ENCODE measurements around the gene RHPN2.
A peak's percentile ranks its signal among the peaks of the same experiment; 100 is the strongest.

RHPN2 gene

DNA sequence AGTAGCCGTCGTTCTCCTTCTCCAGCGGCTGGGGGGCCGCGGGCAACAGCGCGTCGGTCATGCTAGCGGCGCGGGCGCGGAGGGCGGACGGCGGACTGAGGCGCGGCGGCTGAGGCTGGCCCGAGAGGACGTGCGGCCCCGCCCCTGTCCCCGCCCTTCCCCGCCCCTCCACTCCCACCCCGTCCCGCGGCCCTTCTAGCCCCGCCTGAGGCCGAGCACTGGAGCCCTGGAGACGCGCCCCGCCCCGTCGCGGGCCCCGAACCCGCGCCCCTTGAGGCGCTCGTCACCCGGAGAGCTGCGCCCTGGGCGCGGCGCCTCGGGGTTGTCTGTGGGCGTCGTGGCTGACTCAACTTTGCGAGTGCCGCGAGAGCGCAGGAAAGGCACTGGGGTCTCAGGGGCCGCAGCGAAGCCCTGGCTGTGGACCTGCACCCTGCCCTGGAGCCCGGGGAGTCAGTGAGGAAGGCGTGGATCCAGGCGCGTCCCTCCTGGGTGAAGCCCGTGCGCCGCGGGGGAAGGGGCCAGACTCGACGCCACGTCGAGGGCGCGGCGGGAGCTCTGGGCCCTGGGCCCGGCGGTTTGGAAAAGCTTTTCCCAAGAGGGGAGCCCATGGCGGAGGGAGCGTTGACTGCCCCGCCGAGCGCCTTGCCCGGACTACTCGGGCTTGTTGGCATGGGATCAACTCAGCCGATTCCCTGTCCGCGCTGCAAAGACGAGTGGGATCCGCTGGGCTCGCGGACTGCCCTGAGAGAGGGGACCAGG lies at the start of gene RHPN2:
Gene RHPN2, minus strand, starts transcription at position 97 of the 759 bp plus-strand sequence. Its CDS starts 36 bp downstream, at position 61.
- Mint-ChIP-seq H3K27ac (no peak within 1 kb of the TSS), H3K4me3 (peak within 1 kb of the TSS; percentile 64), H3K9me3 (no peaks in the 10 kb centered on the region), H3K36me3 (no peaks in the 10 kb centered on the region), H3K4me1 (no peaks in the 10 kb centered on the region)
- peak; percentile 32 to 65 for DNase-seq (ENCODE audit: low spot score in 2 of 2)
- ATAC-seq: peak; percentile 90

DNA sequence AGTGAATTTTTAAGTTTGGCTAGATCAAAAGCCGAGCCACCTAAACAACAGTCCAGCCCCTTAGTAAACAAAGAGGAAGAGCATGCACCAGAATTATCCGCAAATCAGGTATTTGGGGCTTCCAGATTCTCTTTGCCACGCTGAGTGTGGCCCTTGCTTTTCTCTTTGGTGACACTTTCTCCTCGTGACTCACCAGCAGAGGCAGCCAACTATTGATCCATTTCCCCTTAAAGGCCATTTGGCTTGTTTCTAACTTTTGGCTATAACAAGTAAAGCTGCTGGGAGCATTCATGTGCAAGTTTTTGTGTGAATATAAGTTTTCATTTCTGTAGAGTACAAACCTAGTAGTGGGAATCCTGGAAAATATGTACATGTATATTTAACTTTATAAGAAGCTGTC lies 49.6 kb upstream of the RHPN2 start:
- Mint-ChIP-seq H3K27ac (no peak overlapping the region), H3K9me3 (no peaks in the 10 kb centered on the region), H3K36me3 (peaks cover 98% of the 10 kb centered on the region), H3K4me3 (no peak overlapping the region), H3K4me1 (no peaks in the 10 kb centered on the region)
- DNase-seq (ENCODE audit: low spot score in 2 of 2) (no peak), ATAC-seq (no peak)

DNA sequence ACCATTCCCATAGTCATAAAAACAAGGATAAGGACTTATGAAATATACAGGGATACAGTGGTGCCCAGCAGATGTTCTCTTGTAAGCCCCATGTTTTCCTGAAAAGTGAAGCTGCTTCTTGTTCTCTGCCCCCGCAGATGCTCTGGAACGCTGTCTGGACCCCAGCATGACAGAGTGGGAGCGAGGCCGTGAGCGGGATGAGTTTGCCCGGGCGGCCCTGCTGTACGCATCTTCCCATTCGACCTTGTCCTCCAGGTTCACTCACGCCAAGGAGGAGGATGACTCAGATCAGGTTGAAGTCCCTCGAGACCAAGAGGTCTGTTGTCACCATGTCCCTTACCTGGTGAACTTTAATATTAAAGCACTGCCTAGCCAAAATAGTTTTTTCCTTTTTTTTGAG lies 46.9 kb upstream of the RHPN2 start:
- H3K4me3 Mint-ChIP-seq: no peak overlapping the region
- ATAC-seq (no peak), DNase-seq (ENCODE audit: low spot score in 2 of 2) (no peak)
- H3K36me3 Mint-ChIP-seq: peaks cover 98% of the 10 kb centered on the region
- H3K27ac Mint-ChIP-seq: no peak overlapping the region
- H3K4me1 Mint-ChIP-seq: no peaks in the 10 kb centered on the region
- no peaks in the 10 kb centered on the region for H3K9me3 Mint-ChIP-seq

DNA sequence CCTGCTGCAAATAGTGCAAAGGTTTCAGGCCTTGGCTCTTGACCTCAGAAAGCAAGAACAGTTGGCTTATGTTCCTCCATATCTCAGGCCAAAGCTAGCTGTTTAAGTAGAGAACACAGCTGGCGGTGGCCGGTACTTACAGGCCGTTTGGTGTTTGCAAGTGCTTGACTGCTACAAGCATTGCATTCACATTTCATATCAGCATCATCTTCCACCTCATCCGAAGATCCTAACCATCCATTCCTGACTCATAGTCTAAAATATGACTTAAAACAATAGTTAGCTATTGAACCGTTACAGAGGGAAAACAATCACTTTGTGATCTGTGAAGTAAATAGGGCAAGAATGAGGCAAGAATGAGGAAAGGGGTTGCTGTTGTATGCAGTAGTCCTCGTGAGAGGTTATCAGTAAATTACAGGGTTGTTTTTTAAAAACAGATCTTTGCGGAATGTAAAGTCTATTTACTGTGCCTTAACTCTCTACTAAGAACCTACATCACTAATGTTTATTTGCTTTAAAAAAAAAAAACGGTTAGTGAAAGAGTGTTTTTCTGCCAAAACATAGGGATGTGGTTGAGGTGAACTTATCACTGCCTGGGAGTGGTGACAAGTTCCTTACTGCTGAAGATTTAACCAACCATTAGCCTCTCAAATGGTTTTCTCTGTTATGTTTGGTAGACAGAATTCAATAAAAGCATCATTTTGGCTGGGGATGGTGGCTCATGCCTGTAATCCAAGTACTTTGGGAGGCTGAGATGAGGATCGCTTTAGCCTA lies 45.6 kb upstream of the RHPN2 start:
- H3K4me1 Mint-ChIP-seq: no peaks in the 10 kb centered on the region

DNA sequence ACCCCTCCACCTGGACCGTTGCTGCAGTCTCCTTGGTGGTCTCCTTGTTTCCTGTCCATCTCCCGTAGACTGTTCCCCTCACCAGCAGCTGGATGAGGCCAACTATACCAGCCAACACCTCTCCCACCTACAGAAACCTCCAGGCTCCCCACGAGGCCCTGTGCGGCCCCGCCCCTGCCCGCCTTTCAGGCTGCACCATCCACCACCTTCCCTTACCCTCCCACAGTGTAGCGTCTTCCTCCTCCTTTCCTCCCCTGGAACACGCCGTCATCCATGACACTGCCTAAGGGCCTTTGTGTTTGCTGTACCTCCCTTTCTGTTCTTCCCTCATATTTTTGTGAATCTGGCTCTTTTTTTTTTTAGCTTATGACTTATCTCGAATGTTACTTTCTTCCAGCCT lies 43.5 kb upstream of the RHPN2 start:
- DNase-seq (ENCODE audit: low spot score in 2 of 2): no peak
- Mint-ChIP-seq H3K36me3 (peaks cover 98% of the 10 kb centered on the region), H3K4me1 (no peaks in the 10 kb centered on the region), H3K9me3 (no peaks in the 10 kb centered on the region), H3K27ac (no peak overlapping the region), H3K4me3 (no peak overlapping the region)
- no peak for ATAC-seq

More for the DNA sequence above, 45.6 kb upstream of the RHPN2 start:
- H3K9me3 Mint-ChIP-seq: no peaks in the 10 kb centered on the region
- H3K36me3 Mint-ChIP-seq: peaks cover 98% of the 10 kb centered on the region
- no peak overlapping the region for H3K4me3 Mint-ChIP-seq
- H3K27ac Mint-ChIP-seq: no peak overlapping the region
- DNase-seq (ENCODE audit: low spot score in 2 of 2) (no peak), ATAC-seq (no peak)

DNA sequence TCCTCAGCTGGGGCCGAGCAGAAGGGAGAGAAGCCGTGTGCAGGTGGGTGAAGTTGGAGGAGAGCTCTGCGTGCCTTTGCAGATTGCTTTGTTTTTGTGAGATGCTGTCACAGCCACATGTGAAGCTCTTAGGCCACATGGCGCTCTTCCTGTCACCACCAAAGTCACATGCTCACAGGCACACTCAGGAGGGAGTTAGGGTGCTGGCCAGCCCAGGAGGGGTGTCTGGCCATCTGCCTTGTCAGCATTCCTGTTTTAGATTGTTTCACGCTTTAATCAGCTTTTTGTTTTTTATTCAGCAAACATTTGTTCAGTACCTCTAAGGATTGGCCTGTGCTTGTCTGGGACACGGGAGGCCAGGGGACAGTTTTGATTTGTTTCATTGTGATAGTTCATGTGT lies 38.2 kb upstream of the RHPN2 start:
- Mint-ChIP-seq H3K9me3 (no peaks in the 10 kb centered on the region), H3K4me1 (no peaks in the 10 kb centered on the region), H3K27ac (no peak overlapping the region), H3K4me3 (no peak overlapping the region), H3K36me3 (peaks cover 100% of the 10 kb centered on the region)
- ATAC-seq (no peak), DNase-seq (ENCODE audit: low spot score in 2 of 2) (no peak)

DNA sequence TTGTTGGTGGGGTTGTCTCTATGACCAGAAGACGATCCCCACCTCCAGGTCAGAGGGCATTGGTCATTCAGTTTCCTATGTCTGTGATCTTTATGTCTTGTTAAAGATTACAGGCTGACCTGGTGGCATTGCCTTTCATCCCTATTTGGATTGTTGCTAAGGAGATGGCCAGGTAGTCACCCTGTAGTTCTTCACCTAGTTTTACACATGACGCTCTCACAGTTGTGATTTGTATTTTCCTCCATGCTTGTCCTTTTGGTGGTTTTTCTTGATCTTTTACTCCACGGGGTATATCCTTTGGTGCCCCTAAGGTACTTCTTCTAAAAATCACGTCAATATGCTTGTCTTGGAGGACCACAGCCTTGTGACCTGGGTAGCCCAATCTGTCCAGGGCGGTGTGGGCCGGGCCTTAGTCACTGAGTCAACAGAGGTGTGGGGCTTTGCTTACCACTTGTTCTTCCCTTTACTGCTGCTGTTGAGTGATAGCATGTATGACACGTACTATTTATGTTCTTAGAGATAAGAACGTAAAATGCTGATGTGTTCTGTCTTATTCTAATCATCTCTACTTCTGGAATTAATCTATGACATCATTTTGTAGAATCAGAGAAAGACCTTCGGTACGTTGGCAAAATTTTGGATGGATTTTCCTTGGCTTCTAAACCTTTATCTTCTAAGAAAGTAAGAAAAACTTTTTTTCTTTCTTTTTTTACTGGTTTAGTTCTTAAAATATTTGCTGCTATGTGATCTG lies 36.4 kb upstream of the RHPN2 start:
- DNase-seq (ENCODE audit: low spot score in 2 of 2) (no peak), ATAC-seq (no peak)
- Mint-ChIP-seq H3K4me1 (no peaks in the 10 kb centered on the region), H3K4me3 (no peak overlapping the region), H3K27ac (no peak overlapping the region), H3K9me3 (no peaks in the 10 kb centered on the region), H3K36me3 (peaks cover 100% of the 10 kb centered on the region)

DNA sequence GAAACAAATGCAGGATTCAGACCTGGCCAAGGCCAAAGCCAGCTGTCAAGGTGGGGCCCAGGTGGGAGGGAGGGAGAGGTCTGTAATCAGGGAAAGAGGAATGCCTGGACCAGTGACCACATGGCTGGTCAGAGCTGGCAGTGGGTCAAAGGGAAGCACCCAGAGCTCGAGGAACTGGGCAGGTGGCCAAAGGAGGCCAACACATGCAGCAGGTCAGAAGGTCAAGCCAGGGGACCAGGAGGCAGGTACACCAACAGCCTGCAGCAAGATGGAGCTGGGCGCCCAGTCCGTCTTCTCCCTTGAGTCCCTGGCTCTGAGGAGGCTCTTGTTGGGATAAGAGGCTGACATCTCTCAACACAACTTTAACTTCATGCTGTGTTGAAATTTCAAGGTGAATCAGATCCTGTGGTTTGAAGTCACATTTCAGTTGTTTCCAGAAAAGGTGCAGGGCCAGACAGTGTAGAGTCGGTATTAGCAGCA lies 33.4 kb upstream of the RHPN2 start:
- no peak overlapping the region for H3K4me3 Mint-ChIP-seq
- DNase-seq (ENCODE audit: low spot score in 2 of 2) (no peak), ATAC-seq (no peak)
- H3K4me1 Mint-ChIP-seq: no peaks in the 10 kb centered on the region
- H3K27ac Mint-ChIP-seq: peak overlapping the region; percentile 18
- H3K36me3 Mint-ChIP-seq: peaks cover 100% of the 10 kb centered on the region
- H3K9me3 Mint-ChIP-seq: no peaks in the 10 kb centered on the region

DNA sequence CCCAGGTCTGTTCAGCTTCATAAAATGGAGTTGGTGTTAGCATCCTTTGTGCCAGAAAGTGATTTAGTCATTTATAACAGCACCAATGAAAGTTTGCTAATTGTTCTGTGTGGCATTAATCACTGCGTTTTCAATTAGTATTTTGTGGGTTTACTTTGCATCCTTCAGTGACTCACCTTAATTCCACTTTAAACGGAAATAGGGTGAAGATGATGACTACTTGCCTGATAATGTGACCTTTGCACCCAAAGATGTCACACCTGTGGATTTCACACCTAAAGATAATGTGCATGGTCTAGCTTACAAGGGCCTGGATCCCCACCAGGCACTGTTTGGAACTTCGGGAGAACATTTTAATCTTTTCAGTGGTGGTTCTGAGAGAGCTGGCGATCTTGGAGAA lies 31.3 kb upstream of the RHPN2 start:
- peak; percentile 28 for ATAC-seq
- H3K27ac Mint-ChIP-seq: peak overlapping the region; percentile 17
- no peak overlapping the region for H3K4me3 Mint-ChIP-seq
- no peaks in the 10 kb centered on the region for H3K4me1 Mint-ChIP-seq
- H3K36me3 Mint-ChIP-seq: peaks cover 98% of the 10 kb centered on the region
- no peaks in the 10 kb centered on the region for H3K9me3 Mint-ChIP-seq
- DNase-seq (ENCODE audit: low spot score in 2 of 2): no peak

DNA sequence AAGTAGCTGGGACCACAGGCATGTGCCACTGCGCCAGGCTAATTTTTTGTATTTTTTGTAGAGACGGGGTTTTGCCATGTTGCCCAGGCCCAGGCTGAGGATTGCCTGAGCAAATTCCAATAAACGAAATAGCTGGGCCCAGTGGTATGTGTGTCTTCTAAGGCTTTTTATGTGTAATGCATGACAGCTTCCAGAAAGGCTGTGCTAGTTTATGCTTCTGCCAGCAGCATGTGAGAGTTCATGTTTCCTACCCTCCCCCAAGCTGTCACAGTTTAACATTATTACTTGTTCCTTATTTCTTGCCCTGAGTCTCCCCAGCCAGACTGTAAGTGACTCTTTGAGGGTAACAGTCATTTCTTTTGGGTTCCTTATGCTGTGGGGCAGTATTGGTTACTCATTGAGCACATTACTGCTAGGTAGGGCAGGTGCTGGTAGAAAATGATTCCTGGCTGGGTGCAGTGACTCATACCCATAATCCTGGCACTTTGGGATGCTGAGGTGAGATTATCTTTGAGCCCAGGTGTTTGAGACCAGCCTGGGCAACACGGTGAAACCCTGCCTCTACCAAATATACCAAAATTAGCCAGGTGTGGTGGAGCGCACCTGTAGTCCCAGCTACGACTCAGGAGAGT lies 29.9 kb upstream of the RHPN2 start:
- ATAC-seq (no peak), DNase-seq (ENCODE audit: low spot score in 2 of 2) (no peak)
- Mint-ChIP-seq H3K27ac (no peak overlapping the region), H3K4me3 (no peak overlapping the region), H3K4me1 (no peaks in the 10 kb centered on the region), H3K36me3 (peaks cover 98% of the 10 kb centered on the region), H3K9me3 (no peaks in the 10 kb centered on the region)

DNA sequence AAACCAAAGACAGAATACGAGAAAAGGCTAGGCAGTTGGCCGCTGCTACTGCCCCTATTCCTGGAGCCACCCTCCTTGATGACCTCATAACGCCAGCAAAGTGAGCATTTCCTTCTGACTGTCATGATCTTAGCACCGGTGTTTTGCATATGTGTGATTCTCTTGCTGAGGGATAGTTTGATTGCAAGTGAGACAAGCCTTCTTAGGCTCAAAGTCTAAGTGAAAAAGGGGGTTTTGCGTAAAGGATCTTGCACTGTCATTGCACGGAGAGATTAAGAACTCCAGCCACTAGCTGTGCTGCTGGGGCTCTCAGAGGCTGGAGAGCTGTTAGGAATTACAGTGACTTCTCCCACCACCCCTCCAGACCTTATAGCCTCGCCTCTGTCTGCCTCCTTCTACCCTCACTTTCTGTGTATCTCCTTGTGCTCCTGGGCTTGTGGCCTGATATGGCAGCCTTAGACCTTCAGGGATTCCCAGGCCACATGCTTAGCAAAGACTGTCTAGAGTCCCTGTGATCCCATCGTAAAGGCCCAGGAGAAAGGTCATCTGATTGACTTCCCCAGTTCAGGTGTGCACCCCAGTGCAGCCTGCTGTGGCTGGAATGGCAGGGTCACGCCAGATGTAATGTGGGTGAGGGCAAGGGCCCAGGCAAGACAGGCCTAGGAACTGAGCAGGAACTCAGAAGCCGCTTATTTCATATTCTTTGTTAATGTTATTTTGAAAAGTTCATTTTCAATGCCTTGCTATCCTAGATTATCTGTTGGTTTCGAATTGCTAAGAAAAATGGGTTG lies 28.9 kb upstream of the RHPN2 start:
- ATAC-seq (no peak), DNase-seq (ENCODE audit: low spot score in 2 of 2) (no peak)
- H3K27ac Mint-ChIP-seq: no peak overlapping the region
- peaks cover 98% of the 10 kb centered on the region for H3K36me3 Mint-ChIP-seq
- no peaks in the 10 kb centered on the region for H3K9me3 Mint-ChIP-seq
- H3K4me1 Mint-ChIP-seq: no peaks in the 10 kb centered on the region
- no peak overlapping the region for H3K4me3 Mint-ChIP-seq

DNA sequence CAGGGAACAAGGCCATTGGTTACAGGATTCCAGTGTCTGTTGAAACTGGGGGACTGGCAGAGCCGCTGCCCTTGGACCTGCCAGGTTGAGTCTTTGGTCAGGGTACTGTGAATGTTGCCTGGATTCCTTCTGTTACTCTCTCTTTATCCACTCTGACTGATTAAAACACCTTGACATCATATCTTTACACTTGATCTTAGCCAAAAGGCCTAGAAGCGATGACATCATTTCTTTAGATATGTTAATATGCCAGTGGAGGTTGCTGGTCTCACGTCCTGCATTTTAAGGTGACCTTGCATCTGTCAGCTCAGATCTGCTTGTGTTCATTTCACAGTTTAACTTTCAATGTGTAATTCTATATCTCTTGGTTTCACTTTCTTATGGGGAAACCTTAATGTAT lies 25.5 kb upstream of the RHPN2 start:
- H3K36me3 Mint-ChIP-seq: peaks cover 76% of the 10 kb centered on the region
- no peak overlapping the region for H3K27ac Mint-ChIP-seq
- DNase-seq (ENCODE audit: low spot score in 2 of 2) (no peak), ATAC-seq (no peak)
- no peak overlapping the region for H3K4me3 Mint-ChIP-seq
- H3K4me1 Mint-ChIP-seq: no peaks in the 10 kb centered on the region
- no peaks in the 10 kb centered on the region for H3K9me3 Mint-ChIP-seq

DNA sequence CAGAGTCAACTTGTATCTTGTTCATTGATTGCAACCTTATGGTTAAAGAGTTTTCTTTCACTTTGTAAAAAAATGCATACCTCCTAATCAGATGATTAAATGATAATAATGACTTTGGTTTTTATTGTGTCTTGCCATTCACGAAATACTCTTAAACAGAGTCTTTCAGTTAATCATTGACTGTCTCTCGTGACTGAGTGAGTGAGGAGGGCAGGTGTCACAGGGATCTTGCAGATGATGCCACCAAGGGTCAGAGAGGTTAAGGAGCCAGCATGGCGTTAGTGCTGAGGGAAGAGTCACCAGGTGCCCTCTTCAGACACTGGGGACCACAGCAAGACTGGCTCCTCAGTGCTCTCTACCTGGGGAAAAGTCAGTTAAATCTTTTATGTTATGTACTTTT lies 24.3 kb upstream of the RHPN2 start:
- H3K4me3 Mint-ChIP-seq: no peak overlapping the region
- no peak overlapping the region for H3K27ac Mint-ChIP-seq
- H3K9me3 Mint-ChIP-seq: no peaks in the 10 kb centered on the region
- ATAC-seq: no peak
- H3K4me1 Mint-ChIP-seq: peaks cover 4% of the 10 kb centered on the region
- H3K36me3 Mint-ChIP-seq: peaks cover 64% of the 10 kb centered on the region
- no peak for DNase-seq (ENCODE audit: low spot score in 2 of 2)

DNA sequence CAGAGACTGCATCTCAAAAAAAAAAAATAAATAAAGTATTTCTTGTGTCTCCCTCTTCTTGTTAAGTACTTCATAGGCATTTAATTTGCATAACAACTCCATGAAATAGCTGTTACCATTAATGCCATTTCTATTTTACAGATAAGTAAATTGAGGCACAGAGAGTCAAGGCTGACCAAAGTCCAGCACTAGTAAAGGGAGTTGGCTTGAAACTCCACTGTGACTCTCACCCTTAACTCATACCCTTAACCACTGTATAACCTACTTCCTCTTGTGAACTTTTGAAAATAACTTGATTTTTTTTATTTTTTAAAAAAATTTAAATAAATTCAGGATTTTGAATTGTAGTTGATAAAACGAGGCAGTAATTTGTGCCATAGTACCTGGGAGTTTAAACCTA lies 22.3 kb upstream of the RHPN2 start:
- Mint-ChIP-seq H3K9me3 (no peaks in the 10 kb centered on the region), H3K4me3 (no peak overlapping the region), H3K4me1 (peaks cover 7% of the 10 kb centered on the region), H3K27ac (no peak overlapping the region), H3K36me3 (peaks cover 48% of the 10 kb centered on the region)
- DNase-seq (ENCODE audit: low spot score in 2 of 2): no peak
- ATAC-seq: no peak

Data from stimulated activated effector memory CD8-positive, alpha-beta T cell treated with anti-CD3 and anti-CD28 coated beads, Interleukin-12 subunit alpha, Interleukin-12 subunit beta, amount 100 ng/mL, for 72 hours (primary cell).